Measurements from ENCODE around the gene MAP7D1.
A peak's percentile ranks its signal among the peaks of the same experiment; 100 is the strongest.
"Not testable (repeated sequence)": the region's sequence is repeated elsewhere in the genome, so short reads cannot be mapped to it uniquely, and the experiment has no call there.

The MAP7D1 gene

GRCh38 chr1:36154765-36155407, 1.1 kb upstream of the MAP7D1 start:
- DNase-seq: no peak

- peak; percentile 37 to 63 for DNase-seq
Measured at GRCh38 chr1:36156329-36157114, 562 bp downstream of the MAP7D1 start.

- DNase-seq: no peak
Measured at GRCh38 chr1:36157115-36157903, 1.3 kb downstream of the MAP7D1 start.

- DNase-seq: no peak
Measured at GRCh38 chr1:36157973-36158826, 2.2 kb downstream of the MAP7D1 start.

- not testable (repeated sequence) for DNase-seq
Measured at GRCh38 chr1:36158827-36159252, 2.9 kb downstream of the MAP7D1 start.

GRCh38 chr1:36159614-36160387, 3.8 kb downstream of the MAP7D1 start:
- no peak for DNase-seq

- DNase-seq: no peak
Measured at GRCh38 chr1:36160388-36160948, 4.5 kb downstream of the MAP7D1 start.

GRCh38 chr1:36160949-36161485, 5.1 kb downstream of the MAP7D1 start:
- DNase-seq: peak; percentile 49 to 71

- peak; percentile 59 to 61 for DNase-seq
Measured at GRCh38 chr1:36161641-36162531, 5.9 kb downstream of the MAP7D1 start.

GRCh38 chr1:36162680-36163239, 6.8 kb downstream of the MAP7D1 start:
- DNase-seq: no peak

- DNase-seq: no peak
Measured at GRCh38 chr1:36163426-36163825, 7.5 kb downstream of the MAP7D1 start.

GRCh38 chr1:36164361-36164760, 8.4 kb downstream of the MAP7D1 start:
- DNase-seq: no peak

- DNase-seq: no peak
Measured at GRCh38 chr1:36165145-36165544, 9.2 kb downstream of the MAP7D1 start.

- no peak for DNase-seq
Measured at GRCh38 chr1:36166136-36166535, 10.2 kb downstream of the MAP7D1 start.

GRCh38 chr1:36166938-36167905, 11.3 kb downstream of the MAP7D1 start:
- DNase-seq: no peak

- DNase-seq: no peak
Measured at GRCh38 chr1:36168514-36168913, 12.6 kb downstream of the MAP7D1 start.

GRCh38 chr1:36170643-36171412, 14.9 kb downstream of the MAP7D1 start:
- DNase-seq: no peak

Data from CD4-positive, alpha-beta T cell treated with Interferon alpha-2 for 1 hour (primary cell).